Gastroesophageal sphincter (tissue), 4 donors: ENCODE results near the gene FAM78A. TPM values are rescaled to one million over a fixed set of nuclear protein-coding genes. Genes with fewer than 3 reads are reported as not detected.
A peak's percentile ranks its signal among the peaks of the same experiment; 100 is the strongest.

Experiments
- ATAC-seq: fragments of 150-250 bp; one replicate; pipeline ENCODE4 v1.9.1; 2016; ENCODE audit warnings: mild to moderate bottlenecking, moderate library complexity
- H3K27ac ChIP-seq, 4 donors: fragments of 200-600 bp; sonication (generic) in 3 of 4; 1 replicate in 3 of 4; 2 replicates in 1 of 4; pipeline ENCODE4 v1.5.1; 2016 to 2019
- H3K27me3 ChIP-seq: fragments of 200-600 bp; sonication (generic); one replicate; pipeline ENCODE4 v1.5.1; 2019
- H3K36me3 ChIP-seq, 2 donors: fragments of 200-600 bp; sonication (generic); one replicate each; pipeline ENCODE4 v1.5.1; 2019; ENCODE audit warnings: control low read depth in 1 of 2
- H3K4me1 ChIP-seq, 3 donors: fragments of 200-600 bp; sonication (generic); 1 replicate in 2 of 3; 2 replicates in 1 of 3; pipeline ENCODE4 v1.5.1; 2016 to 2019; ENCODE audit warnings: control low read depth in 2 of 3
- H3K4me3 ChIP-seq, 2 donors: fragments of 200-600 bp; sonication (generic); one replicate each; pipeline ENCODE4 v1.5.1; 2019; ENCODE audit warnings: mild to moderate bottlenecking in 1 of 2, moderate library complexity in 1 of 2
- H3K9me3 ChIP-seq, 3 donors: fragments of 200-600 bp; sonication (generic); one replicate each; pipeline ENCODE4 v1.5.1; 2017 to 2019; ENCODE audit warnings: control low read depth in 2 of 3
- CTCF ChIP-seq, 4 experiments: fragments of 200-600 bp in 2 of 4; fragments of 450-650 bp in 2 of 4; sonication (generic) in 1 of 4; IDR thresholded peaks; one replicate each; pipeline ENCODE4 v1.5.1; 2017 to 2019; ENCODE audit warnings: antibody characterized with exemption in 4 of 4, mild to moderate bottlenecking in 2 of 4, moderate library complexity in 2 of 4
- EP300 ChIP-seq: sonication (generic); formaldehyde crosslinking; IDR thresholded peaks from one replicate; pipeline ENCODE4 v1.6.1; 2017; ENCODE audit warnings: antibody characterized with exemption, mild to moderate bottlenecking
- POLR2A ChIP-seq, 2 donors: fragments of 450-650 bp; IDR thresholded peaks; one replicate each; pipeline ENCODE4 v1.6.1; 2017; ENCODE audit warnings: antibody characterized with exemption in 2 of 2, mild to moderate bottlenecking in 2 of 2, moderate library complexity in 1 of 2
- POLR2AphosphoS5 ChIP-seq: sonication (generic); formaldehyde crosslinking; IDR thresholded peaks from one replicate; pipeline ENCODE4 v1.6.1; 2017; ENCODE audit warnings: antibody characterized with exemption
- WGBS, 2 donors: methylation state at CpG; one replicate each; pipeline ENCODE4 v1.1.5; 2018; ENCODE audit warnings: low coverage in 1 of 2; 5-methylcytosine and 5-hydroxymethylcytosine counted together
- total RNA-seq, 4 donors: library from RNA; depleted of rRNA; stranded (reverse); fragments of >200 nt; gene quantifications; one replicate each; pipeline ENCODE4 v1.1.0, GENCODE V29; 2016

The FAM78A gene
- total RNA-seq, 4 donors from 2014 or later, result 0.78 to 5.4 (median 2.9) TPM

- WGBS, 2 donors, result no CpG with 5 or more reads among the region's 6 CpGs
- Histone ChIP-seq H3K27ac (no peak overlapping the region), H3K36me3 (no peaks in the 10 kb centered on the region), H3K9me3 (no peaks in the 10 kb centered on the region), H3K4me1 (peaks cover 0 to 47% (median 13%) of the 10 kb centered on the region in 3 donors), H3K4me3 (no peak overlapping the region), H3K27me3 (peaks cover 14% of the 10 kb centered on the region)
- ATAC-seq, result no peak
- no peak for TF ChIP-seq POLR2A (IDR thresholded peaks at IDR 0.05)
- TF ChIP-seq CTCF (IDR thresholded peaks at IDR 0.05), result no peak
- TF ChIP-seq EP300, result no peak
These were observed 11.0 kb upstream of the FAM78A start for GRCh38 chr9:131287359-131287758.

GRCh38 chr9:131284856-131285255 is 8.5 kb upstream of the FAM78A start:
- Histone ChIP-seq H3K4me1 (peaks cover 0 to 26% (median 7%) of the 10 kb centered on the region in 3 donors), H3K36me3 (no peaks in the 10 kb centered on the region), H3K4me3 (no peak overlapping the region), H3K9me3 (no peaks in the 10 kb centered on the region), H3K27me3 (peaks cover 39% of the 10 kb centered on the region), H3K27ac (no peak overlapping the region)
- ATAC-seq, result no peak
- WGBS, 2 donors, result 67 to 90% methylated on average over 1 to 6 of the region's 6 CpGs
- TF ChIP-seq POLR2A (IDR thresholded peaks at IDR 0.05) (no peak), EP300 (no peak), POLR2AphosphoS5 (no peak)

- Histone ChIP-seq H3K9me3 (no peaks in the 10 kb centered on the region), H3K4me3 (peak overlapping the region in 1 of 2 donors; percentile 46), H3K27ac (no peak overlapping the region), H3K4me1 (peaks cover 0 to 21% (median 7%) of the 10 kb centered on the region in 3 donors), H3K27me3 (peaks cover 42% of the 10 kb centered on the region), H3K36me3 (no peaks in the 10 kb centered on the region)
- WGBS, 2 donors, result 5% methylated on average over 4 of the region's 61 CpGs; no CpG with 5 or more reads in 1 of the 2 donors
- TF ChIP-seq EP300 (no peak), POLR2AphosphoS5 (no peak), CTCF (IDR thresholded peaks at IDR 0.05) (no peak), POLR2A (IDR thresholded peaks at IDR 0.05) (no peak)
- no peak for ATAC-seq
These were observed 6.5 kb upstream of the FAM78A start for GRCh38 chr9:131282688-131283422.

GRCh38 chr9:131282175-131282574 is 5.9 kb upstream of the FAM78A start:
- H3K9me3 ChIP-seq, result no peaks in the 10 kb centered on the region
- H3K4me3 ChIP-seq, result peak overlapping the region in 1 of 2 donors; percentile 46
- 77 to 82% methylated on average over 3 to 4 of the region's 4 CpGs for WGBS, 2 donors
- TF ChIP-seq EP300 (no peak), POLR2AphosphoS5 (no peak), CTCF (IDR thresholded peaks at IDR 0.05) (no peak), POLR2A (IDR thresholded peaks at IDR 0.05) (no peak)
- no peaks in the 10 kb centered on the region for H3K36me3 ChIP-seq
- H3K27me3 ChIP-seq, result peaks cover 44% of the 10 kb centered on the region
- no peak overlapping the region for H3K27ac ChIP-seq
- peaks cover 0 to 26% (median 7%) of the 10 kb centered on the region in 3 donors for H3K4me1 ChIP-seq
- no peak for ATAC-seq

- H3K4me3 ChIP-seq, result no peak overlapping the region
- 80 to 83% methylated on average over 1 to 9 of the region's 17 CpGs for WGBS, 2 donors
- no peaks in the 10 kb centered on the region for H3K36me3 ChIP-seq
- H3K9me3 ChIP-seq, result no peaks in the 10 kb centered on the region
- no peak for TF ChIP-seq EP300
- TF ChIP-seq CTCF (IDR thresholded peaks at IDR 0.05), result no peak
- TF ChIP-seq POLR2A (IDR thresholded peaks at IDR 0.05), result no peak
- TF ChIP-seq POLR2AphosphoS5, result no peak
- H3K4me1 ChIP-seq, result peaks cover 0 to 35% (median 7%) of the 10 kb centered on the region in 3 donors
- H3K27me3 ChIP-seq, result peaks cover 52% of the 10 kb centered on the region
- no peak for ATAC-seq
- H3K27ac ChIP-seq, result no peak overlapping the region
These were observed 5.0 kb upstream of the FAM78A start for GRCh38 chr9:131281119-131281965.
